Testis (tissue), 3 donors: Measurements from ENCODE around the gene AGAP1. TPM values are rescaled to one million over a fixed set of nuclear protein-coding genes. Genes with fewer than 3 reads are reported as not detected.

Experiments
- DNase-seq: peaks from one replicate; pipeline ENCODE4 v3.0.0-alpha.2; 2019
- H3K27ac ChIP-seq, 2 donors: fragments of 200-600 bp; sonication (generic); one replicate each; pipeline ENCODE4 v1.5.1; 2019
- H3K27me3 ChIP-seq: fragments of 200-600 bp; sonication (generic); one replicate; pipeline ENCODE4 v1.5.1; 2019
- H3K36me3 ChIP-seq: fragments of 200-600 bp; sonication (generic); one replicate; pipeline ENCODE4 v1.5.1; 2017; ENCODE audit warnings: low read depth; ENCODE audit errors: missing control alignments
- H3K4me1 ChIP-seq: fragments of 200-600 bp; sonication (generic); one replicate; pipeline ENCODE4 v1.5.1; 2019
- H3K4me3 ChIP-seq, 2 donors: fragments of 200-600 bp; sonication (generic); one replicate each; pipeline ENCODE4 v1.5.1; 2017 to 2019
- H3K9me3 ChIP-seq: fragments of 200-600 bp; sonication (generic); one replicate; pipeline ENCODE4 v1.5.1; 2017
- POLR2A ChIP-seq: fragments of 450-650 bp; IDR thresholded peaks from one replicate; pipeline ENCODE4 v1.6.1; 2017; ENCODE audit warnings: antibody characterized with exemption, mild to moderate bottlenecking, moderate library complexity
- WGBS, 2 donors: methylation state at CpG; one replicate each; pipeline ENCODE4 v1.1.5; 2018; 5-methylcytosine and 5-hydroxymethylcytosine counted together
- intact Hi-C: fragments of 100-400 bp; cut with DNase I; formaldehyde crosslinking; loops from one replicate; pipeline ENCODE4 v1.15.1; 2023; ENCODE audit warnings: low total_unique reads
- polyA plus RNA-seq: library from polyadenylated mRNA; stranded (reverse); fragments of 350-450 nt; fragmentation: Illumina TruSeq; extraction: RNeasy Lipid Tissue Mini Kit (QIAGEN cat#74804); gene quantifications from one replicate; pipeline ENCODE4 v1.2.3, GENCODE V29; 2014; ENCODE audit warnings: low read depth, low replicate concordance; ENCODE audit not compliant: insufficient read depth
- total RNA-seq, 2 donors: library from RNA; depleted of rRNA; stranded (reverse); fragments of >200 nt; gene quantifications; one replicate each; pipeline ENCODE4 v1.2.3, GENCODE V29; 2016
- TF ChIP-seq, protein P1 (sequence below), 3 experiments: fragments of 450-650 bp in 2 of 3; fragments of 200-600 bp in 1 of 3; sonication (generic) in 1 of 3; IDR thresholded peaks; one replicate each; pipeline ENCODE4 v1.5.1; 2016 to 2019; ENCODE audit warnings: antibody characterized with exemption in 3 of 3, mild to moderate bottlenecking in 2 of 3, moderate library complexity in 1 of 3

AGAP1 gene
- total and polyA plus RNA-seq, 3 donors from 2014 or later = 21.4 to 45.5 (median 40.7) TPM

- Histone ChIP-seq H3K4me3 (no peak overlapping the region), H3K27me3 (no peaks in the 10 kb centered on the region), H3K36me3 (no peaks in the 10 kb centered on the region), H3K27ac (no peak overlapping the region), H3K9me3 (no peaks in the 10 kb centered on the region), H3K4me1 (no peaks in the 10 kb centered on the region)
- intact Hi-C loops = no loop called here
- DNase-seq = no peak
- no peak for TF ChIP-seq POLR2A
- TF ChIP-seq, protein P1, sequence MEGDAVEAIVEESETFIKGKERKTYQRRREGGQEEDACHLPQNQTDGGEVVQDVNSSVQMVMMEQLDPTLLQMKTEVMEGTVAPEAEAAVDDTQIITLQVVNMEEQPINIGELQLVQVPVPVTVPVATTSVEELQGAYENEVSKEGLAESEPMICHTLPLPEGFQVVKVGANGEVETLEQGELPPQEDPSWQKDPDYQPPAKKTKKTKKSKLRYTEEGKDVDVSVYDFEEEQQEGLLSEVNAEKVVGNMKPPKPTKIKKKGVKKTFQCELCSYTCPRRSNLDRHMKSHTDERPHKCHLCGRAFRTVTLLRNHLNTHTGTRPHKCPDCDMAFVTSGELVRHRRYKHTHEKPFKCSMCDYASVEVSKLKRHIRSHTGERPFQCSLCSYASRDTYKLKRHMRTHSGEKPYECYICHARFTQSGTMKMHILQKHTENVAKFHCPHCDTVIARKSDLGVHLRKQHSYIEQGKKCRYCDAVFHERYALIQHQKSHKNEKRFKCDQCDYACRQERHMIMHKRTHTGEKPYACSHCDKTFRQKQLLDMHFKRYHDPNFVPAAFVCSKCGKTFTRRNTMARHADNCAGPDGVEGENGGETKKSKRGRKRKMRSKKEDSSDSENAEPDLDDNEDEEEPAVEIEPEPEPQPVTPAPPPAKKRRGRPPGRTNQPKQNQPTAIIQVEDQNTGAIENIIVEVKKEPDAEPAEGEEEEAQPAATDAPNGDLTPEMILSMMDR (IDR thresholded peaks at IDR 0.05) = no peak
- WGBS, 2 donors = 78 to 90% methylated on average over 13 of the region's 13 CpGs
Measured at GRCh38 chr2:235964787-235965390, 471.0 kb downstream of the AGAP1 start.

DNA sequence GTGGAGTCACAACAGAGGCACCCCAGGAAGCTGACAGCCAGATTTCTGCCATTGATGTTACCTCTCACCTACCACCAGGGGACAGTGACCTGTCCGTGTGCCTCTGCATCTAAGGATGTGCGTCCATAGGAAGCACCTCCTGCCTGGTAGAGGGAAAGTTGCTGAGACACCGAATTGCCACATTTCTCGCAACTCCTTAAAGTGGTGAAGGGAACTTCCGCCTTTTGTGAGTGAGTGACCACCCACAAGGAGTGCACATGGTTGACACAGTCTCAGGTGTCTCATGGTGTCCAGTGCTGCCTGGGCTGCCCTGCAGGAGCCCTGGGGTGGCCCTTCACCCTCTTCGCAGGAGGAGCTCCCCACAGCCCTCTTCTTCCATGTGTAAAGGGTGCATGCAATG, 472.6 kb downstream of the AGAP1 start:
- Histone ChIP-seq H3K4me1 (no peaks in the 10 kb centered on the region), H3K4me3 (no peak overlapping the region), H3K27me3 (no peaks in the 10 kb centered on the region), H3K27ac (no peak overlapping the region), H3K9me3 (no peaks in the 10 kb centered on the region), H3K36me3 (no peaks in the 10 kb centered on the region)
- TF ChIP-seq, protein P1 (IDR thresholded peaks at IDR 0.05) = no peak
- no peak for TF ChIP-seq POLR2A
- 88 to 95% methylated on average over 3 to 6 of the region's 6 CpGs for WGBS, 2 donors
- DNase-seq = no peak
- intact Hi-C loops = no loop called here

- Histone ChIP-seq H3K27ac (no peak overlapping the region), H3K36me3 (no peaks in the 10 kb centered on the region), H3K27me3 (no peaks in the 10 kb centered on the region), H3K4me1 (no peaks in the 10 kb centered on the region), H3K4me3 (no peak overlapping the region), H3K9me3 (no peaks in the 10 kb centered on the region)
- TF ChIP-seq, protein P1 (IDR thresholded peaks at IDR 0.05) = no peak
- TF ChIP-seq POLR2A = no peak
- WGBS, 2 donors = 96 to 98% methylated on average over 26 of the region's 26 CpGs
- DNase-seq = no peak
- intact Hi-C loops = no loop called here
Measured at GRCh38 chr2:235966932-235967757, 473.3 kb downstream of the AGAP1 start.

DNA sequence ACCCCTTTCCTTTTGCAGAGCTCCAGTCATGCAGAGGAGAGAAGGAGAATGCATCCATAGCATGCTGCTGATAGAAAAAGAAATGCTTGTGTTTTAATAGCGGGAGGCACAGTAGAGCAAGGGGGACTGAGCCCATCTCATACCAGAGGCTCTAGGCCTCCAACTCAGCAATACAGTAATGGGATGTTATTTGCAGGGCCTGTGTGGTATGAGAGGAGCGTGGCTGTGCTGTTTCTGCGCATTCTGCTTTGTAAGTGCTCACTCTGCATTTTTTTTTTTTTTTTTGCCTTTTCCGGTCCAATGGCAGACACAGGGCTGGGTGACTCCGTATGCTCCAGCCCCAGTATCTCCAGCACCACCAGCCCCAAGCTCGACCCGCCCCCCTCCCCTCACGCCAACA, 474.3 kb downstream of the AGAP1 start:
- Histone ChIP-seq H3K36me3 (no peaks in the 10 kb centered on the region), H3K27ac (no peak overlapping the region), H3K9me3 (no peaks in the 10 kb centered on the region), H3K4me3 (no peak overlapping the region), H3K4me1 (no peaks in the 10 kb centered on the region), H3K27me3 (no peaks in the 10 kb centered on the region)
- 82 to 89% methylated on average over 8 of the region's 8 CpGs for WGBS, 2 donors
- intact Hi-C loops = no loop called here
- TF ChIP-seq, protein P1 (IDR thresholded peaks at IDR 0.05) = no peak
- no peak for TF ChIP-seq POLR2A
- DNase-seq = no peak
